PC-9 (cell line): ENCODE results near the gene PATJ. TPM values are rescaled to one million over a fixed set of nuclear protein-coding genes. Genes with fewer than 3 reads are reported as not detected.
"Not testable (repeated sequence)": the region's sequence is repeated elsewhere in the genome, so short reads cannot be mapped to it uniquely, and the experiment has no call there.

ENCODE experiments used
- BruUV-seq: library from RNA; stranded (reverse); fragments of 400-500 nt; replicated peaks from 2 replicates; lab custom pipeline; 2021; lab: Mats Ljungman, UMichigan
- CTCF ChIA-PET: fragments of 300-600 bp; sonication (Branson Sonifier 250); formaldehyde crosslinking; loops from one replicate; lab custom pipeline; 2022; ENCODE audit warnings: antibody characterized with exemption; lab: Charles Lee
- POLR2A ChIA-PET: fragments of 300-600 bp; sonication (Branson Sonifier 250); formaldehyde crosslinking; loops from one replicate; lab custom pipeline; 2022; ENCODE audit warnings: antibody characterized with exemption; ENCODE audit not compliant: unreplicated experiment; lab: Charles Lee
- DNase-seq, 2 experiments: peaks; one replicate each; pipeline versions ENCODE4 v3.0.0 to v3.0.0-alpha.2; 2015 to 2022; ENCODE audit warnings: mixed read lengths in 1 of 2
- H2AFZ ChIP-seq: fragments of 200-600 bp; sonication (generic); 2 replicates; pipeline ENCODE4 v1.8.1; 2017; ENCODE audit warnings: antibody characterized with exemption
- H3F3A ChIP-seq: fragments of 200-600 bp; sonication (generic); 2 replicates; pipeline ENCODE4 v1.8.1; 2017; ENCODE audit warnings: antibody characterized with exemption, mild to moderate bottlenecking, low read depth; ENCODE audit not compliant: insufficient read depth
- H3K27ac ChIP-seq: fragments of 200-600 bp; sonication (generic); 2 replicates; pipeline ENCODE4 v1.6.1; 2016; ENCODE audit warnings: mixed run types
- H3K27me3 ChIP-seq: fragments of 200-600 bp; sonication (generic); 2 replicates; pipeline ENCODE4 v1.6.1; 2016; ENCODE audit warnings: low read depth, mixed run types; ENCODE audit not compliant: insufficient read depth
- H3K36me3 ChIP-seq: fragments of 200-600 bp; sonication (generic); 2 replicates; pipeline ENCODE4 v1.6.1; 2016; ENCODE audit warnings: low read depth, mixed run types
- H3K4me1 ChIP-seq: fragments of 200-600 bp; sonication (generic); replicated peaks from 2 replicates; pipeline ENCODE4 v1.6.1; 2016; ENCODE audit warnings: mixed run types; ENCODE audit not compliant: insufficient read depth
- H3K4me2 ChIP-seq: fragments of 200-600 bp; sonication (generic); 2 replicates; pipeline ENCODE4 v1.6.1; 2017; ENCODE audit warnings: mixed run types
- H3K4me3 ChIP-seq: fragments of 200-600 bp; sonication (generic); 2 replicates; pipeline ENCODE4 v1.6.1; 2016; ENCODE audit warnings: mixed run types
- H3K79me2 ChIP-seq: fragments of 200-600 bp; sonication (generic); 2 replicates; pipeline ENCODE4 v1.6.1; 2017; ENCODE audit warnings: low read depth, mixed run types
- H3K9me2 ChIP-seq: fragments of 200-600 bp; sonication (generic); 2 replicates; pipeline ENCODE4 v1.8.1; 2017; ENCODE audit warnings: mild to moderate bottlenecking; ENCODE audit not compliant: insufficient read depth
- H3K9me3 ChIP-seq: fragments of 200-600 bp; sonication (generic); 2 replicates; pipeline ENCODE4 v1.8.1; 2016; ENCODE audit warnings: low read depth; ENCODE audit not compliant: insufficient read depth
- H4K20me1 ChIP-seq: fragments of 200-600 bp; sonication (generic); 2 replicates; pipeline ENCODE4 v1.8.1; 2017; ENCODE audit not compliant: insufficient read depth
- CTCF ChIP-seq: fragments of 200-600 bp; sonication (generic); conservative IDR thresholded peaks from 2 replicates; pipeline ENCODE4 v1.6.1; 2017; ENCODE audit warnings: mixed run types, antibody characterized with exemption, mild to moderate bottlenecking, moderate library complexity
- EZH2 ChIP-seq: fragments of 200-600 bp; sonication (generic); IDR thresholded peaks from 2 replicates; pipeline ENCODE4 v1.8.0; 2017; ENCODE audit warnings: antibody characterized with exemption, low read depth
- intact Hi-C: fragments of 100-400 bp; cut with micrococcal nuclease; formaldehyde crosslinking; loops from one replicate; pipeline ENCODE4 v1.10.0; 2022; ENCODE audit not compliant: unreplicated experiment
- total RNA-seq: library from RNA; stranded (reverse); gene quantifications from 2 replicates; pipeline ENCODE4 v1.2.3, GENCODE V29; 2021

PATJ gene
- total RNA-seq, 1 experiment from 2014 or later: 91.0 TPM

- POLR2A ChIA-PET: no interaction called here
- no peak overlapping the region for H3K4me3 ChIP-seq
- intact Hi-C loops: no loop called here
These were observed 470.1 kb downstream of the PATJ start for GRCh38 chr1:62212411-62212810.

GRCh38 chr1:62213075-62213914 lies 471.0 kb downstream of the PATJ start:
- Histone ChIP-seq H3K27me3 (no peaks in the 10 kb centered on the region), H2AFZ (no peak overlapping the region), H3K9me2 (no peaks in the 10 kb centered on the region), H4K20me1 (no peaks in the 10 kb centered on the region), H3K4me1 (peaks cover 7% of the 10 kb centered on the region; the same call in 1 of the 2 replicates), H3K4me3 (no peak overlapping the region), H3F3A (peaks cover 9% of the 10 kb centered on the region), H3K36me3 (no peaks in the 10 kb centered on the region), H3K27ac (no peak overlapping the region), H3K9me3 (peaks cover 21% of the 10 kb centered on the region), H3K79me2 (no peaks in the 10 kb centered on the region), H3K4me2 (no peak overlapping the region)
- CTCF ChIA-PET: no interaction called here
- no peak for TF ChIP-seq CTCF
- no peak for TF ChIP-seq EZH2
- intact Hi-C loops: no loop called here
- no TSS peak for BruUV-seq
- POLR2A ChIA-PET: interaction anchor here (0.8 kb wide), 1 partner anchor 29 kb away, joined by 7 read pairs; no protein-coding TSS in a partner anchor
- no peak for DNase-seq

More at GRCh38 chr1:62212411-62212810, 470.1 kb downstream of the PATJ start:
- no peaks in the 10 kb centered on the region for H3K27me3 ChIP-seq
- peaks cover 21% of the 10 kb centered on the region for H3K9me3 ChIP-seq
- DNase-seq: no peak
- no peak overlapping the region for H2AFZ ChIP-seq
- no peak overlapping the region for H3K27ac ChIP-seq
- no peak overlapping the region for H3K4me2 ChIP-seq
- no peaks in the 10 kb centered on the region for H3K36me3 ChIP-seq
- H4K20me1 ChIP-seq: no peaks in the 10 kb centered on the region
- BruUV-seq: no TSS peak
- peaks cover 9% of the 10 kb centered on the region for H3F3A ChIP-seq
- no peaks in the 10 kb centered on the region for H3K79me2 ChIP-seq
- H3K4me1 ChIP-seq: peaks cover 7% of the 10 kb centered on the region; the same call in 1 of the 2 replicates
- TF ChIP-seq CTCF: no peak
- no peak for TF ChIP-seq EZH2
- CTCF ChIA-PET: no interaction called here
- H3K9me2 ChIP-seq: no peaks in the 10 kb centered on the region

GRCh38 chr1:62218604-62219003 lies 476.3 kb downstream of the PATJ start:
- intact Hi-C loops: no loop called here
- H3K4me1 ChIP-seq: no peaks in the 10 kb centered on the region
- no peak for TF ChIP-seq EZH2
- TF ChIP-seq CTCF: no peak

GRCh38 chr1:62220456-62220855 lies 478.2 kb downstream of the PATJ start:
- H3K9me2 ChIP-seq, H2AFZ ChIP-seq, H3F3A ChIP-seq, POLR2A ChIA-PET, DNase-seq, H3K27ac ChIP-seq, H3K9me3 ChIP-seq, H3K4me2 ChIP-seq, H3K4me1 ChIP-seq, H3K4me3 ChIP-seq, H3K36me3 ChIP-seq, intact Hi-C loops, BruUV-seq, H3K27me3 ChIP-seq, H3K79me2 ChIP-seq, H4K20me1 ChIP-seq, CTCF ChIA-PET: not testable (repeated sequence)

More at GRCh38 chr1:62218604-62219003, 476.3 kb downstream of the PATJ start:
- no TSS peak for BruUV-seq
- Histone ChIP-seq H3F3A (no peaks in the 10 kb centered on the region; the same call in 1 of the 2 replicates), H3K79me2 (no peaks in the 10 kb centered on the region), H3K27ac (no peak overlapping the region), H4K20me1 (no peaks in the 10 kb centered on the region), H3K9me3 (no peaks in the 10 kb centered on the region), H3K27me3 (no peaks in the 10 kb centered on the region), H3K4me2 (no peak overlapping the region), H3K36me3 (no peaks in the 10 kb centered on the region), H3K4me3 (no peak overlapping the region), H2AFZ (no peak overlapping the region), H3K9me2 (no peaks in the 10 kb centered on the region)
- DNase-seq: no peak
- POLR2A ChIA-PET: interaction anchor here (0.6 kb wide), 1 partner anchor 170 kb away, joined by 3 read pairs; no protein-coding TSS in a partner anchor
- CTCF ChIA-PET: no interaction called here
